Caco-2 (cell line): ENCODE results near the gene MAP3K4. TPM values are rescaled to one million over a fixed set of nuclear protein-coding genes. Genes with fewer than 3 reads are reported as not detected.

Experiments used
- BruUV-seq: library from RNA; stranded (reverse); fragments of 400-500 nt; replicated peaks from 2 replicates; lab custom pipeline; 2021; lab: Mats Ljungman, UMichigan
- CTCF ChIA-PET: fragments of 300-600 bp; sonication (Branson Sonifier 250); formaldehyde crosslinking; loops from one replicate; lab custom pipeline; 2022; ENCODE audit warnings: antibody characterized with exemption; lab: Charles Lee
- POLR2A ChIA-PET: fragments of 300-600 bp; sonication (Branson Sonifier 250); formaldehyde crosslinking; loops from one replicate; lab custom pipeline; 2022; ENCODE audit warnings: antibody characterized with exemption; lab: Charles Lee
- DNase-seq, 2 experiments: peaks; one replicate each; pipeline versions ENCODE4 v3.0.0 to v3.0.0-alpha.2; 2020 to 2022
- H3K27me3 ChIP-seq: replicated peaks from 2 replicates; pipeline ENCODE4 v1.6.0; 2011; ENCODE audit warnings: low read length; ENCODE audit not compliant: control insufficient read depth, insufficient read depth
- H3K36me3 ChIP-seq: 2 replicates; pipeline ENCODE4 v1.5.1; 2011; ENCODE audit warnings: low read length; ENCODE audit not compliant: control insufficient read depth, insufficient read depth
- H3K4me1 ChIP-seq: fragments of 250-450 bp; sonication (Bioruptor Pico); 2 replicates; pipeline ENCODE4 v1.5.1; 2020; ENCODE audit warnings: mild to moderate bottlenecking
- H3K4me3 ChIP-seq: 2 replicates; pipeline ENCODE4 v1.5.1; 2011; ENCODE audit warnings: low read depth, mild to moderate bottlenecking, control low read depth, low read length
- H3K9me3 ChIP-seq: fragments of 250-450 bp; sonication (Bioruptor Pico); 2 replicates; pipeline ENCODE4 v1.5.1; 2020; ENCODE audit warnings: mild to moderate bottlenecking, moderate library complexity
- H3K27ac Mint-ChIP-seq: one replicate; pipeline ENCODE4 v1.8.0; 2022; ENCODE audit warnings: mixed read lengths; ENCODE audit not compliant: unreplicated experiment
- H3K27me3 Mint-ChIP-seq: one replicate; pipeline ENCODE4 v1.8.0; 2022; ENCODE audit warnings: mixed read lengths; ENCODE audit not compliant: insufficient read depth, unreplicated experiment
- H3K36me3 Mint-ChIP-seq: one replicate; pipeline ENCODE4 v1.8.0; 2022; ENCODE audit warnings: mild to moderate bottlenecking, mixed read lengths; ENCODE audit not compliant: insufficient read depth, unreplicated experiment
- H3K4me1 Mint-ChIP-seq: one replicate; pipeline ENCODE4 v1.8.0; 2022; ENCODE audit warnings: low read depth, mixed read lengths; ENCODE audit not compliant: unreplicated experiment
- H3K4me3 Mint-ChIP-seq: one replicate; pipeline ENCODE4 v1.8.0; 2022; ENCODE audit warnings: mild to moderate bottlenecking, moderate library complexity, mixed read lengths; ENCODE audit not compliant: unreplicated experiment
- H3K9me3 Mint-ChIP-seq: one replicate; pipeline ENCODE4 v1.8.0; 2022; ENCODE audit warnings: mixed read lengths; ENCODE audit not compliant: unreplicated experiment
- intact Hi-C: fragments of 100-400 bp; cut with micrococcal nuclease; formaldehyde crosslinking; loops from one replicate; pipeline ENCODE4 v1.10.0; 2022; ENCODE audit not compliant: unreplicated experiment
- total RNA-seq: library from RNA; stranded (reverse); gene quantifications from 2 replicates; pipeline ENCODE4 v1.2.3, GENCODE V29; 2022
- TF ChIP-seq, protein P1 (sequence below), 2 experiments: fragments of 200-600 bp in 1 of 2; IDR thresholded peaks; 1 replicate in 1 of 2; 2 replicates in 1 of 2; pipeline versions ENCODE4 v1.5.1 to v1.8.0; 2011 to 2022; ENCODE audit warnings: antibody characterized with exemption in 1 of 2, control low read depth in 1 of 2, inconsistent platforms in 1 of 2, low read depth in 1 of 2, low read length in 1 of 2, mild to moderate bottlenecking in 1 of 2, moderate library complexity in 1 of 2; ENCODE audit not compliant: insufficient read depth in 1 of 2, severe bottlenecking in 1 of 2, unreplicated experiment in 1 of 2

MAP3K4 gene
- total RNA-seq, 1 experiment from 2014 or later, result 34.3 TPM

GRCh38 chr6:161162722-161163121, 171.2 kb downstream of the MAP3K4 start:
- peaks cover 9% of the 10 kb centered on the region for H3K9me3 Mint-ChIP-seq
- H3K4me3 Mint-ChIP-seq, result no peak overlapping the region
- no TSS peak for BruUV-seq
- TF ChIP-seq, protein P1, sequence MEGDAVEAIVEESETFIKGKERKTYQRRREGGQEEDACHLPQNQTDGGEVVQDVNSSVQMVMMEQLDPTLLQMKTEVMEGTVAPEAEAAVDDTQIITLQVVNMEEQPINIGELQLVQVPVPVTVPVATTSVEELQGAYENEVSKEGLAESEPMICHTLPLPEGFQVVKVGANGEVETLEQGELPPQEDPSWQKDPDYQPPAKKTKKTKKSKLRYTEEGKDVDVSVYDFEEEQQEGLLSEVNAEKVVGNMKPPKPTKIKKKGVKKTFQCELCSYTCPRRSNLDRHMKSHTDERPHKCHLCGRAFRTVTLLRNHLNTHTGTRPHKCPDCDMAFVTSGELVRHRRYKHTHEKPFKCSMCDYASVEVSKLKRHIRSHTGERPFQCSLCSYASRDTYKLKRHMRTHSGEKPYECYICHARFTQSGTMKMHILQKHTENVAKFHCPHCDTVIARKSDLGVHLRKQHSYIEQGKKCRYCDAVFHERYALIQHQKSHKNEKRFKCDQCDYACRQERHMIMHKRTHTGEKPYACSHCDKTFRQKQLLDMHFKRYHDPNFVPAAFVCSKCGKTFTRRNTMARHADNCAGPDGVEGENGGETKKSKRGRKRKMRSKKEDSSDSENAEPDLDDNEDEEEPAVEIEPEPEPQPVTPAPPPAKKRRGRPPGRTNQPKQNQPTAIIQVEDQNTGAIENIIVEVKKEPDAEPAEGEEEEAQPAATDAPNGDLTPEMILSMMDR (IDR thresholded peaks at IDR 0.05; ENCODE audit: insufficient read depth in 1 of 2, low read depth in 1 of 2, low read length in 1 of 2, severe bottlenecking in 1 of 2, unreplicated experiment in 1 of 2), result no peak
- ChIA-PET POLR2A (no interaction called here), CTCF (no interaction called here)
- peaks cover 10% of the 10 kb centered on the region for H3K36me3 Mint-ChIP-seq
- no peak overlapping the region for H3K27ac Mint-ChIP-seq
- H3K27me3 Mint-ChIP-seq, result no peaks in the 10 kb centered on the region
- Histone ChIP-seq H3K4me3 (no peak overlapping the region), H3K9me3 (no peaks in the 10 kb centered on the region), H3K36me3 (no peaks in the 10 kb centered on the region; the same call in 1 of the 2 replicates), H3K4me1 (no peaks in the 10 kb centered on the region), H3K27me3 (no peaks in the 10 kb centered on the region)
- H3K4me1 Mint-ChIP-seq, result no peaks in the 10 kb centered on the region
- intact Hi-C loops, result no loop called here
- no peak for DNase-seq

GRCh38 chr6:161163466-161164181, 172.1 kb downstream of the MAP3K4 start:
- ChIA-PET POLR2A (no interaction called here), CTCF (no interaction called here)
- intact Hi-C loops, result no loop called here
- no peaks in the 10 kb centered on the region; the same call in 1 of the 2 replicates for H3K36me3 ChIP-seq
- Mint-ChIP-seq H3K9me3 (peaks cover under 1% of the 10 kb centered on the region), H3K27me3 (no peaks in the 10 kb centered on the region), H3K27ac (no peak overlapping the region), H3K4me3 (no peak overlapping the region), H3K36me3 (peaks cover 10% of the 10 kb centered on the region), H3K4me1 (no peaks in the 10 kb centered on the region)
- H3K4me1 ChIP-seq, result no peaks in the 10 kb centered on the region
- TF ChIP-seq, protein P1 (IDR thresholded peaks at IDR 0.05; ENCODE audit: insufficient read depth in 1 of 2, low read depth in 1 of 2, low read length in 1 of 2, severe bottlenecking in 1 of 2, unreplicated experiment in 1 of 2), result no peak
- BruUV-seq, result no TSS peak
- no peak overlapping the region for H3K4me3 ChIP-seq
- H3K27me3 ChIP-seq, result no peaks in the 10 kb centered on the region
- H3K9me3 ChIP-seq, result no peaks in the 10 kb centered on the region
- no peak for DNase-seq

GRCh38 chr6:161164182-161164625, 172.6 kb downstream of the MAP3K4 start:
- DNase-seq, result no peak
- no peaks in the 10 kb centered on the region for H3K9me3 Mint-ChIP-seq
- ChIA-PET POLR2A (no interaction called here), CTCF (no interaction called here)
- H3K27me3 ChIP-seq, result no peaks in the 10 kb centered on the region
- no peak overlapping the region for H3K4me3 ChIP-seq
- no peaks in the 10 kb centered on the region for H3K27me3 Mint-ChIP-seq
- H3K4me3 Mint-ChIP-seq, result no peak overlapping the region
- BruUV-seq, result no TSS peak
- no peaks in the 10 kb centered on the region for H3K36me3 ChIP-seq
- peaks cover 10% of the 10 kb centered on the region for H3K36me3 Mint-ChIP-seq
- H3K4me1 Mint-ChIP-seq, result no peaks in the 10 kb centered on the region
- H3K9me3 ChIP-seq, result no peaks in the 10 kb centered on the region
- H3K4me1 ChIP-seq, result no peaks in the 10 kb centered on the region
- no peak overlapping the region for H3K27ac Mint-ChIP-seq
- intact Hi-C loops, result no loop called here
- TF ChIP-seq, protein P1 (IDR thresholded peaks at IDR 0.05; ENCODE audit: insufficient read depth in 1 of 2, low read depth in 1 of 2, low read length in 1 of 2, severe bottlenecking in 1 of 2, unreplicated experiment in 1 of 2), result no peak
